Suprapubic skin (tissue), 4 donors: Measurements from ENCODE around the gene PRRX1.

Source experiments
- EP300 ChIP-seq: sonication (generic); formaldehyde crosslinking; IDR thresholded peaks from one replicate; pipeline ENCODE4 v1.6.1; 2017; ENCODE audit warnings: antibody characterized with exemption
- POLR2A ChIP-seq, 2 donors: fragments of 450-650 bp; IDR thresholded peaks; one replicate each; pipeline ENCODE4 v1.6.1; 2017; ENCODE audit warnings: antibody characterized with exemption in 2 of 2, mild to moderate bottlenecking in 2 of 2, moderate library complexity in 2 of 2
- POLR2AphosphoS5 ChIP-seq, 3 donors: sonication (generic); formaldehyde crosslinking; IDR thresholded peaks; one replicate each; pipeline ENCODE4 v1.6.1; 2017; ENCODE audit warnings: antibody characterized with exemption in 3 of 3
- TF ChIP-seq, protein P1 (sequence below), 2 donors: fragments of 200-600 bp in 1 of 2; fragments of 450-650 bp in 1 of 2; sonication (generic) in 1 of 2; IDR thresholded peaks; one replicate each; pipeline ENCODE4 v1.5.1; 2016 to 2019; ENCODE audit warnings: antibody characterized with exemption in 2 of 2, mild to moderate bottlenecking in 1 of 2, moderate library complexity in 1 of 2

DNA sequence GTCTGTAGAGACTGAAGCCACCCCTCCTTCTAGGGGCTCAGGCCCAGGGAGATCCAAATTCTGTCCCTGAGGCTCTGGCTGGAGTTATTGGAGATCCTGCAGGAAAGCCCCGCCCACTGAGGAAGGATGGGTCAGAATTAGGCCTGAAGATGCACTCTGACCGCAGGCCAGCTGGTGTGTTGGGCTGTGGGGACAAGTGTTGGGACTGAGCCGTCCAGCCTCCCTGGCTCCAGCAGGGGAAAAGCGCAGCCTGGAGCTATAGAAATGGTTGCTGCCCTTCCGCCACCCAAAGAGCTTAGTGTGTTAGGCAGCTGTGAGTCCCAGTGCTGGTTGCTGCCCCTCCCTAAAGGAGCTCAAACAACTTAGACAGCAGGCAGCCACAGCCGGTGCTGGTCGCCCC lies 33.0 kb upstream of the PRRX1 start:
- TF ChIP-seq, protein P1, sequence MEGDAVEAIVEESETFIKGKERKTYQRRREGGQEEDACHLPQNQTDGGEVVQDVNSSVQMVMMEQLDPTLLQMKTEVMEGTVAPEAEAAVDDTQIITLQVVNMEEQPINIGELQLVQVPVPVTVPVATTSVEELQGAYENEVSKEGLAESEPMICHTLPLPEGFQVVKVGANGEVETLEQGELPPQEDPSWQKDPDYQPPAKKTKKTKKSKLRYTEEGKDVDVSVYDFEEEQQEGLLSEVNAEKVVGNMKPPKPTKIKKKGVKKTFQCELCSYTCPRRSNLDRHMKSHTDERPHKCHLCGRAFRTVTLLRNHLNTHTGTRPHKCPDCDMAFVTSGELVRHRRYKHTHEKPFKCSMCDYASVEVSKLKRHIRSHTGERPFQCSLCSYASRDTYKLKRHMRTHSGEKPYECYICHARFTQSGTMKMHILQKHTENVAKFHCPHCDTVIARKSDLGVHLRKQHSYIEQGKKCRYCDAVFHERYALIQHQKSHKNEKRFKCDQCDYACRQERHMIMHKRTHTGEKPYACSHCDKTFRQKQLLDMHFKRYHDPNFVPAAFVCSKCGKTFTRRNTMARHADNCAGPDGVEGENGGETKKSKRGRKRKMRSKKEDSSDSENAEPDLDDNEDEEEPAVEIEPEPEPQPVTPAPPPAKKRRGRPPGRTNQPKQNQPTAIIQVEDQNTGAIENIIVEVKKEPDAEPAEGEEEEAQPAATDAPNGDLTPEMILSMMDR (IDR thresholded peaks at IDR 0.05), result no peak
- TF ChIP-seq POLR2AphosphoS5 (IDR thresholded peaks at IDR 0.05), result no peak
- TF ChIP-seq POLR2A (IDR thresholded peaks at IDR 0.05), result no peak
- TF ChIP-seq EP300, result no peak
